Measurements from ENCODE around the gene TECPR1. TPM values are rescaled to one million over a fixed set of nuclear protein-coding genes. Genes with fewer than 3 reads are reported as not detected.

The TECPR1 gene
- total and polyA plus RNA-seq, 2 of the 4 experiments (the other 2 are of a cell fraction), result 11.5 to 14.7 TPM

GRCh38 chr7:98196706-98197605 is 55.1 kb downstream of the TECPR1 start:
- intact Hi-C loops (cut with micrococcal nuclease) (no loop called here), dilution Hi-C loops (cut with HindIII; ENCODE audit: low sequenced_read_pairs, unreplicated experiment) (no loop called here), in situ Hi-C loops (cut with MboI; ENCODE audit: low sequenced_read_pairs) (no loop called here)
- no peaks in the 10 kb centered on the region for H4K20me1 ChIP-seq (ENCODE audit: insufficient read depth, low read length)
- ChIA-PET POLR2A (ENCODE audit: unreplicated experiment) (no interaction called here), CTCF (no interaction called here)
- peaks cover 2% of the 10 kb centered on the region; the same call in 1 of the 2 replicates for H3K4me1 ChIP-seq (ENCODE audit: control insufficient read depth, insufficient read depth, low read length)
- no peak overlapping the region for H2BK15ac ChIP-seq (ENCODE audit: low read depth, low read length)
- H2AK5ac ChIP-seq (ENCODE audit: low read depth, low read length), result no peak overlapping the region
- no peak overlapping the region for H2BK5ac ChIP-seq (ENCODE audit: low read depth, low read length, poor library complexity, severe bottlenecking)
- peaks cover 5% of the 10 kb centered on the region; the same call in 1 of the 2 replicates for H3K9me1 ChIP-seq (ENCODE audit: insufficient read depth, low read length)
- H3K14ac ChIP-seq (replicated peaks; ENCODE audit: low read depth, low read length), result no peak overlapping the region
- no peak overlapping the region for H3K4ac ChIP-seq (ENCODE audit: low read depth, low read length)
- H4K8ac ChIP-seq (ENCODE audit: low read depth in 2 of 2, low read length in 2 of 2), result no peak overlapping the region
- ATAC-seq (ENCODE audit: low read depth) (no peak), DNase-seq (no peak)
- H3K23ac ChIP-seq (ENCODE audit: low read depth, low read length), result no peak overlapping the region
- H2AK9ac ChIP-seq (replicated peaks; ENCODE audit: low read depth, low read length, poor library complexity), result no peak overlapping the region
- H3K36me3 ChIP-seq (ENCODE audit: control insufficient read depth, insufficient read depth, low read length), result peaks cover 12% of the 10 kb centered on the region; the same call in 1 of the 2 replicates
- no TSS peak for BruUV-seq (replicated peaks)
- WGBS, 2 experiments (ENCODE audit: extremely low coverage in 2 of 2, insufficient read length in 1 of 2), result 91% methylated on average over 6 of the region's 16 CpGs; no CpG with 5 or more reads in 1 of the 2 experiments
- no peak overlapping the region for H2BK20ac ChIP-seq (ENCODE audit: low read depth, low read length)
- no peak overlapping the region for H3K27ac ChIP-seq (ENCODE audit: insufficient read depth, low read length)
- H3K4me2 ChIP-seq (ENCODE audit: low read depth, low read length), result no peak overlapping the region
- no peak overlapping the region for H3K18ac ChIP-seq (ENCODE audit: low read depth, low read length)
- H3K56ac ChIP-seq (ENCODE audit: extremely low read depth, insufficient read depth, low read length), result no peak overlapping the region
- H3K79me1 ChIP-seq (ENCODE audit: low read depth in 1 of 2, low read length in 2 of 2), result peaks cover 5 to 11% of the 10 kb centered on the region in 2 experiments
- no peak overlapping the region for H3K9ac ChIP-seq (ENCODE audit: low read depth, low read length)
- no peak overlapping the region for H2BK120ac ChIP-seq (ENCODE audit: low read depth, low read length)
- no peaks in the 10 kb centered on the region for H3K27me3 ChIP-seq (ENCODE audit: control insufficient read depth, insufficient read depth, low read length)
- peaks cover 3% of the 10 kb centered on the region; the same call in 1 of the 2 replicates for H3K9me3 ChIP-seq (ENCODE audit: control insufficient read depth, insufficient read depth, low read length)
- no peak overlapping the region for H4K91ac ChIP-seq (ENCODE audit: insufficient read depth, low read depth, low read length)
- H4K5ac ChIP-seq (ENCODE audit: low read depth, low read length), result no peak overlapping the region
- no peak overlapping the region for H3K4me3 ChIP-seq (ENCODE audit: insufficient read depth, low read depth, low read length)
- no peak overlapping the region for H2AFZ ChIP-seq (replicated peaks; ENCODE audit: low read length, poor library complexity)
- TF ChIP-seq MXI1 (IDR thresholded peaks at IDR 0.05; ENCODE audit: borderline replicate concordance, low read depth, low read length) (no peak), CHD1 (IDR thresholded peaks at IDR 0.05; ENCODE audit: low read depth, low read length) (no peak), RCOR1 (IDR thresholded peaks at IDR 0.05; ENCODE audit: insufficient replicate concordance, low read length) (no peak), RAD21 (IDR thresholded peaks at IDR 0.05; ENCODE audit: low read length) (no peak), CTCF (conservative IDR thresholded peaks at IDR 0.05; ENCODE audit: low read depth, low read length) (no peak), CEBPB (IDR thresholded peaks at IDR 0.05; ENCODE audit: low read depth, low read length) (no peak), MAFK (IDR thresholded peaks at IDR 0.05; ENCODE audit: low read depth, low read length) (no peak), POLR2A (IDR thresholded peaks at IDR 0.05; ENCODE audit: low read depth, low read length) (no peak), SMC3 (IDR thresholded peaks at IDR 0.05; ENCODE audit: low read depth, low read length) (no peak), RFX5 (IDR thresholded peaks at IDR 0.05; ENCODE audit: low read depth, low read length) (no peak), USF2 (IDR thresholded peaks at IDR 0.05; ENCODE audit: low read depth, low read length) (no peak), ELK1 (IDR thresholded peaks at IDR 0.05; ENCODE audit: borderline replicate concordance, low read depth, low read length) (no peak), NFE2L2 (IDR thresholded peaks at IDR 0.05; ENCODE audit: low read depth, low read length) (no peak), MAZ (IDR thresholded peaks at IDR 0.05; ENCODE audit: borderline replicate concordance, low read depth, low read length) (no peak)

Data from IMR-90 (cell line).